Esophagus (tissue), 2 donors: ENCODE measurements around the gene GAL3ST3. TPM values are rescaled to one million over a fixed set of nuclear protein-coding genes. Genes with fewer than 3 reads are reported as not detected.

Experiments used
- H3K27ac ChIP-seq, 2 donors: one replicate each; pipeline ENCODE4 v1.5.1; 2013; ENCODE audit warnings: low read depth in 2 of 2, mild to moderate bottlenecking in 2 of 2, inconsistent platforms in 1 of 2, low read length in 1 of 2, moderate library complexity in 1 of 2
- H3K27me3 ChIP-seq, 2 donors: one replicate each; pipeline ENCODE4 v1.6.1; 2013; ENCODE audit warnings: low read length in 2 of 2, control low read depth in 1 of 2, mild to moderate bottlenecking in 1 of 2; ENCODE audit not compliant: insufficient read depth in 2 of 2, control insufficient read depth in 1 of 2
- H3K36me3 ChIP-seq, 2 donors: one replicate each; pipeline ENCODE4 v1.6.1; 2013; ENCODE audit warnings: low read length in 1 of 2; ENCODE audit not compliant: control insufficient read depth in 2 of 2, insufficient read depth in 2 of 2
- H3K4me1 ChIP-seq, 2 donors: one replicate each; pipeline ENCODE4 v1.6.1; 2013; ENCODE audit warnings: low read length in 1 of 2; ENCODE audit not compliant: control insufficient read depth in 2 of 2, insufficient read depth in 2 of 2
- H3K4me3 ChIP-seq, 2 donors: one replicate each; pipeline ENCODE4 v1.5.1; 2013; ENCODE audit warnings: low read length in 2 of 2, mild to moderate bottlenecking in 2 of 2, low read depth in 1 of 2, moderate library complexity in 1 of 2
- H3K9me3 ChIP-seq, 2 donors: one replicate each; pipeline ENCODE4 v1.6.1; 2013; ENCODE audit warnings: mild to moderate bottlenecking in 2 of 2, low read depth in 1 of 2, low read length in 1 of 2, moderate library complexity in 1 of 2; ENCODE audit not compliant: control insufficient read depth in 2 of 2, insufficient read depth in 1 of 2
- WGBS, 2 donors: extraction: QIAGEN DNeasy Blood & Tissue Kit; methylation state at CpG; one replicate each; pipeline ENCODE4 v1.1.7; 2013; 5-methylcytosine and 5-hydroxymethylcytosine counted together
- polyA plus RNA-seq, 2 donors: library from polyadenylated mRNA; stranded (reverse); fragments of 200-250 nt; gene quantifications; one replicate each; pipeline ENCODE4 v1.2.3, GENCODE V29; 2013
- donor health status: healthy with polysubstance abuse.
- donor health status: Bipolar disorder and iron deficiency.

Gene GAL3ST3
- polyA plus RNA-seq, 2 donors: 0.01 TPM; not detected in 1

DNA sequence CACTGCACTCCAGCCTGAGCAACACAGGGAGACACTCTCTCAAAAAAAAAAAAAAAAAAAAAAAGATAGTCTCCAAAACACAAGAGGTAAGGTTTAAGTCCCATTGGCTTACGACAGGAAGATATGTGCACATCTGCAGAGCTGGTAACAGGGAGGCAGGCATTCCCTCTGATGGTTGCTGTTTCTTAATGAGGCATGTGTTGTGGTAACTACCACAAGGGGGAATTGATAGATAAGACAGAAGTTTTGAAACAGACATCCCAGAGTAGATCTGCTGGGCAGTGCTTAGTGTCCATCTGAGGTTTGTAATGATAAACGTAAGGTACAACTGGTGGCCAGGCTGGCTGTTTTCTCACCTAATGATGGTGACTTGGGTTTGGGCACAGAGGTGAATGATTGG is 51.7 kb downstream of the GAL3ST3 start:
- Histone ChIP-seq H3K9me3 (no peaks in the 10 kb centered on the region), H3K4me1 (no peaks in the 10 kb centered on the region), H3K27me3 (no peaks in the 10 kb centered on the region), H3K4me3 (no peak overlapping the region), H3K27ac (no peak overlapping the region), H3K36me3 (peaks cover 5 to 22% of the 10 kb centered on the region in 2 donors)
- 81 to 86% methylated on average over 2 of the region's 2 CpGs for WGBS, 2 donors

DNA sequence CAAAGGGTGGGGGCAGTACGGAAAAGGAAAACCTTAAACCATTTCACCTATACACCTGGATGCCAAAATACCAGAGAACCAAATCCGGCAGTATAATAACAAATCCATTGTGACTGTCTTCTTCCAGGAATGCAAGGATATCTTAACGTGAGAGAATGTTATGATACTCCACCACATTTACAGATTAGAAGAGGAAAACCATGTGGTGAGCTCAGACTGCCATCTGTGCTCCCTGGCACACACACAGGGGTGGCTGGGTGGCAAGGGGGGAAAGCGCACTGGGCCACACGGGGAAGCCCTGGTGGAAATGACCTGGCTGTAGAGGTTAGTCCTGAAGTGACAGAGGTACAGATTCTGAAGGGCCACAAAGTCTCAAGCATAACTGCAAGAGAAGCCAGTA is 56.9 kb downstream of the GAL3ST3 start:
- H3K4me3 ChIP-seq: no peak overlapping the region
- no peaks in the 10 kb centered on the region for H3K9me3 ChIP-seq
- WGBS, 2 donors: 81 to 83% methylated on average over 5 of the region's 5 CpGs
- no peaks in the 10 kb centered on the region for H3K4me1 ChIP-seq
- H3K27me3 ChIP-seq: no peaks in the 10 kb centered on the region
- no peak overlapping the region for H3K27ac ChIP-seq
- no peaks in the 10 kb centered on the region for H3K36me3 ChIP-seq

Other genes with a start within 250 kb of the GAL3ST3 start
- gene SNX32, start 215.2 kb downstream of the GAL3ST3 start, polyA plus RNA-seq: under 1 TPM; 0.15 to 0.47 TPM
- gene CFL1, start 191.0 kb downstream of the GAL3ST3 start, polyA plus RNA-seq: 100 to 1,000 TPM; 361 to 694 TPM
- gene MUS81, start 188.7 kb downstream of the GAL3ST3 start, polyA plus RNA-seq: 10 to 100 TPM; 32.1 to 48.0 TPM
- 10 to 100 TPM in 1 of 2 donors, 1 to 10 TPM in 1; 9.2 to 13.1 TPM for gene EFEMP2, start 176.4 kb downstream of the GAL3ST3 start, polyA plus RNA-seq
- 1 to 10 TPM; 1.3 to 1.7 TPM for gene CTSW, start 169.3 kb downstream of the GAL3ST3 start, polyA plus RNA-seq
- gene FIBP, start 160.7 kb downstream of the GAL3ST3 start, polyA plus RNA-seq: 10 to 100 TPM; 20.7 to 38.1 TPM
- gene CCDC85B, start 158.5 kb downstream of the GAL3ST3 start, polyA plus RNA-seq: 10 to 100 TPM; 13.5 to 22.7 TPM
- gene FOSL1, start 148.8 kb downstream of the GAL3ST3 start, polyA plus RNA-seq: 10 to 100 TPM; 26.7 to 39.6 TPM
- 10 to 100 TPM; 21.8 to 27.6 TPM for gene C11orf68, start 130.1 kb downstream of the GAL3ST3 start, polyA plus RNA-seq
- gene DRAP1, start 129.7 kb downstream of the GAL3ST3 start, polyA plus RNA-seq: 100 to 1,000 TPM in 1 of 2 donors, 10 to 100 TPM in 1; 89.6 to 103 TPM
- gene TSGA10IP, start 103.7 kb downstream of the GAL3ST3 start, polyA plus RNA-seq: not detected
- 10 to 100 TPM; 33.9 to 77.1 TPM for gene SART1, start 87.4 kb downstream of the GAL3ST3 start, polyA plus RNA-seq
- gene EIF1AD, start 47.0 kb downstream of the GAL3ST3 start, polyA plus RNA-seq: 10 to 100 TPM; 13.6 to 17.8 TPM
- gene BANF1, start 46.7 kb downstream of the GAL3ST3 start, polyA plus RNA-seq: 100 to 1,000 TPM; 142 to 246 TPM
- gene CST6, start 37.2 kb downstream of the GAL3ST3 start, polyA plus RNA-seq: 10 to 100 TPM; 36.1 to 66.5 TPM
- gene CATSPER1, start 22.7 kb downstream of the GAL3ST3 start, polyA plus RNA-seq: under 1 TPM; 0.05 to 0.06 TPM
- 10 to 100 TPM; 61.9 to 80.2 TPM for gene SF3B2, start 3.2 kb upstream of the GAL3ST3 start, polyA plus RNA-seq
- 10 to 100 TPM; 16.0 to 24.8 TPM for gene PACS1, start 21.1 kb upstream of the GAL3ST3 start, polyA plus RNA-seq
- 10 to 100 TPM; 13.8 to 17.1 TPM for gene KLC2, start 208.5 kb upstream of the GAL3ST3 start, polyA plus RNA-seq
- gene RAB1B, start 219.5 kb upstream of the GAL3ST3 start, polyA plus RNA-seq: 100 to 1,000 TPM; 129 to 156 TPM
- gene CNIH2, start 229.0 kb upstream of the GAL3ST3 start, polyA plus RNA-seq: under 1 TPM; 0.62 to 0.77 TPM
- 10 to 100 TPM; 51.6 to 63.1 TPM for gene YIF1A, start 240.0 kb upstream of the GAL3ST3 start, polyA plus RNA-seq
- gene TMEM151A, start 242.7 kb upstream of the GAL3ST3 start, polyA plus RNA-seq: under 1 TPM; 0.01 to 0.04 TPM